ENCODE results near the gene CNIH1. TPM values are rescaled to one million over a fixed set of nuclear protein-coding genes. Genes with fewer than 3 reads are reported as not detected.

Gene CNIH1
- polyA plus RNA-seq, 1 of the 3 experiments (the other 2 are of a cell fraction): 145 TPM

GRCh38 chr14:54423991-54424390, 17.2 kb downstream of the CNIH1 start:
- H3K27me3 ChIP-seq (ENCODE audit: insufficient read depth): no peaks in the 10 kb centered on the region

GRCh38 chr14:54420478-54421142, 20.6 kb downstream of the CNIH1 start:
- Histone ChIP-seq H2AFZ (ENCODE audit: low read depth) (no peak overlapping the region), H3K4me2 (no peak overlapping the region), H3F3A (replicated peaks; ENCODE audit: insufficient read depth) (peaks cover 14% of the 10 kb centered on the region), H3K27me3 (ENCODE audit: insufficient read depth) (no peaks in the 10 kb centered on the region), H3K9me2 (no peaks in the 10 kb centered on the region), H4K20me1 (ENCODE audit: insufficient read depth) (no peaks in the 10 kb centered on the region), H3K27ac (ENCODE audit: low read depth in 2 of 2, low read length in 1 of 2) (no peak overlapping the region), H3K9ac (no peak overlapping the region), H3K9me3 (no peaks in the 10 kb centered on the region), H3K4me1 (ENCODE audit: control insufficient read depth in 1 of 2, insufficient read depth in 2 of 2, low read depth in 1 of 2, low read length in 1 of 2) (no peaks in the 10 kb centered on the region; a peak in 1 of 4 replicates), H3K36me3 (replicated peaks in 1 of 2; ENCODE audit: control insufficient read depth in 1 of 2, insufficient read depth in 2 of 2, low read length in 1 of 2) (peaks cover 23 to 25% of the 10 kb centered on the region in 2 experiments), H3K4me3 (ENCODE audit: low read depth in 2 of 2, low read length in 1 of 2) (no peak overlapping the region), H3K79me2 (ENCODE audit: insufficient read depth) (no peaks in the 10 kb centered on the region; the same call in 1 of the 2 replicates)
- ChIA-PET CTCF (interaction anchor here (0.6 to 2.0 kb wide), 8 partner anchors 9 to 883 kb away, joined by 3 to 7 read pairs (median 4); no protein-coding TSS in a partner anchor), POLR2A (no interaction called here)
- TF ChIP-seq RAD21 (IDR thresholded peaks at IDR 0.05; ENCODE audit: low read length): peak; percentile 60
- no peak for TF ChIP-seq NRF1 (IDR thresholded peaks at IDR 0.05; ENCODE audit: low read depth, low read length)
- TF ChIP-seq JUND (IDR thresholded peaks at IDR 0.05): no peak
- TF ChIP-seq MEF2A (IDR thresholded peaks at IDR 0.05; ENCODE audit: borderline replicate concordance, low read depth): no peak
- TF ChIP-seq MXI1 (IDR thresholded peaks at IDR 0.05; ENCODE audit: low read depth, low read length): no peak
- TF ChIP-seq, protein P1, sequence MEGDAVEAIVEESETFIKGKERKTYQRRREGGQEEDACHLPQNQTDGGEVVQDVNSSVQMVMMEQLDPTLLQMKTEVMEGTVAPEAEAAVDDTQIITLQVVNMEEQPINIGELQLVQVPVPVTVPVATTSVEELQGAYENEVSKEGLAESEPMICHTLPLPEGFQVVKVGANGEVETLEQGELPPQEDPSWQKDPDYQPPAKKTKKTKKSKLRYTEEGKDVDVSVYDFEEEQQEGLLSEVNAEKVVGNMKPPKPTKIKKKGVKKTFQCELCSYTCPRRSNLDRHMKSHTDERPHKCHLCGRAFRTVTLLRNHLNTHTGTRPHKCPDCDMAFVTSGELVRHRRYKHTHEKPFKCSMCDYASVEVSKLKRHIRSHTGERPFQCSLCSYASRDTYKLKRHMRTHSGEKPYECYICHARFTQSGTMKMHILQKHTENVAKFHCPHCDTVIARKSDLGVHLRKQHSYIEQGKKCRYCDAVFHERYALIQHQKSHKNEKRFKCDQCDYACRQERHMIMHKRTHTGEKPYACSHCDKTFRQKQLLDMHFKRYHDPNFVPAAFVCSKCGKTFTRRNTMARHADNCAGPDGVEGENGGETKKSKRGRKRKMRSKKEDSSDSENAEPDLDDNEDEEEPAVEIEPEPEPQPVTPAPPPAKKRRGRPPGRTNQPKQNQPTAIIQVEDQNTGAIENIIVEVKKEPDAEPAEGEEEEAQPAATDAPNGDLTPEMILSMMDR (IDR thresholded peaks at IDR 0.05): peak; percentile 72
- TF ChIP-seq SMC3 (IDR thresholded peaks at IDR 0.05; ENCODE audit: low read depth, low read length): peak; percentile 41
- TF ChIP-seq RXRA (IDR thresholded peaks at IDR 0.05; ENCODE audit: borderline replicate concordance, low read depth): no peak
- no peak for TF ChIP-seq FOXJ3 (CRISPR knock-in tag; IDR thresholded peaks at IDR 0.05)
- 78% methylated on average over 7 of the region's 7 CpGs for WGBS (ENCODE audit: low lambda C conversion rate)
- DNase-seq: peak; percentile 41

More at GRCh38 chr14:54423991-54424390, 17.2 kb downstream of the CNIH1 start:
- no peak overlapping the region for H2AFZ ChIP-seq (ENCODE audit: low read depth)
- no peak overlapping the region; a peak in 1 of 4 replicates for H3K27ac ChIP-seq (ENCODE audit: low read depth in 2 of 2, low read length in 1 of 2)
- TF ChIP-seq JUND (IDR thresholded peaks at IDR 0.05) (no peak), MXI1 (IDR thresholded peaks at IDR 0.05; ENCODE audit: low read depth, low read length) (no peak), USF1 (IDR thresholded peaks at IDR 0.05; ENCODE audit: borderline replicate concordance, low read depth) (no peak), RAD21 (IDR thresholded peaks at IDR 0.05; ENCODE audit: low read length) (no peak)
- TF ChIP-seq, protein P2, sequence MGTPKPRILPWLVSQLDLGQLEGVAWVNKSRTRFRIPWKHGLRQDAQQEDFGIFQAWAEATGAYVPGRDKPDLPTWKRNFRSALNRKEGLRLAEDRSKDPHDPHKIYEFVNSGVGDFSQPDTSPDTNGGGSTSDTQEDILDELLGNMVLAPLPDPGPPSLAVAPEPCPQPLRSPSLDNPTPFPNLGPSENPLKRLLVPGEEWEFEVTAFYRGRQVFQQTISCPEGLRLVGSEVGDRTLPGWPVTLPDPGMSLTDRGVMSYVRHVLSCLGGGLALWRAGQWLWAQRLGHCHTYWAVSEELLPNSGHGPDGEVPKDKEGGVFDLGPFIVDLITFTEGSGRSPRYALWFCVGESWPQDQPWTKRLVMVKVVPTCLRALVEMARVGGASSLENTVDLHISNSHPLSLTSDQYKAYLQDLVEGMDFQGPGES (IDR thresholded peaks at IDR 0.05; ENCODE audit: low read depth, low read length): no peak
- no peaks in the 10 kb centered on the region for H4K20me1 ChIP-seq (ENCODE audit: insufficient read depth)
- peaks cover 14% of the 10 kb centered on the region for H3F3A ChIP-seq (replicated peaks; ENCODE audit: insufficient read depth)
- ChIA-PET POLR2A (no interaction called here), CTCF (interaction anchor here (1.1 to 2.6 kb wide), 5 partner anchors 11 to 494 kb away, joined by 3 to 8 read pairs (median 4); partner anchors contain the start of gene CNIH1)
- no peak overlapping the region for H3K4me2 ChIP-seq
- no peaks in the 10 kb centered on the region for H3K9me3 ChIP-seq
- H3K4me3 ChIP-seq (ENCODE audit: low read depth in 2 of 2, low read length in 1 of 2): no peak overlapping the region
- no peaks in the 10 kb centered on the region; a peak in 1 of 4 replicates for H3K4me1 ChIP-seq (ENCODE audit: control insufficient read depth in 1 of 2, insufficient read depth in 2 of 2, low read depth in 1 of 2, low read length in 1 of 2)
- peaks cover 47 to 51% of the 10 kb centered on the region in 2 experiments for H3K36me3 ChIP-seq (replicated peaks in 1 of 2; ENCODE audit: control insufficient read depth in 1 of 2, insufficient read depth in 2 of 2, low read length in 1 of 2)
- H3K9me2 ChIP-seq: no peaks in the 10 kb centered on the region
- H3K9ac ChIP-seq: no peak overlapping the region
- no peaks in the 10 kb centered on the region; the same call in 1 of the 2 replicates for H3K79me2 ChIP-seq (ENCODE audit: insufficient read depth)
- no peak for DNase-seq
